ENCODE results near the gene APOBR. TPM values are rescaled to one million over a fixed set of nuclear protein-coding genes. Genes with fewer than 3 reads are reported as not detected.
A peak's percentile ranks its signal among the peaks of the same experiment; 100 is the strongest.

Gene APOBR
- total and polyA plus RNA-seq, 2 of the 13 experiments (the other 11 are each of a cell fraction or from before 2014, with no cell fraction given) = 0.03 TPM; not detected in 1

DNA sequence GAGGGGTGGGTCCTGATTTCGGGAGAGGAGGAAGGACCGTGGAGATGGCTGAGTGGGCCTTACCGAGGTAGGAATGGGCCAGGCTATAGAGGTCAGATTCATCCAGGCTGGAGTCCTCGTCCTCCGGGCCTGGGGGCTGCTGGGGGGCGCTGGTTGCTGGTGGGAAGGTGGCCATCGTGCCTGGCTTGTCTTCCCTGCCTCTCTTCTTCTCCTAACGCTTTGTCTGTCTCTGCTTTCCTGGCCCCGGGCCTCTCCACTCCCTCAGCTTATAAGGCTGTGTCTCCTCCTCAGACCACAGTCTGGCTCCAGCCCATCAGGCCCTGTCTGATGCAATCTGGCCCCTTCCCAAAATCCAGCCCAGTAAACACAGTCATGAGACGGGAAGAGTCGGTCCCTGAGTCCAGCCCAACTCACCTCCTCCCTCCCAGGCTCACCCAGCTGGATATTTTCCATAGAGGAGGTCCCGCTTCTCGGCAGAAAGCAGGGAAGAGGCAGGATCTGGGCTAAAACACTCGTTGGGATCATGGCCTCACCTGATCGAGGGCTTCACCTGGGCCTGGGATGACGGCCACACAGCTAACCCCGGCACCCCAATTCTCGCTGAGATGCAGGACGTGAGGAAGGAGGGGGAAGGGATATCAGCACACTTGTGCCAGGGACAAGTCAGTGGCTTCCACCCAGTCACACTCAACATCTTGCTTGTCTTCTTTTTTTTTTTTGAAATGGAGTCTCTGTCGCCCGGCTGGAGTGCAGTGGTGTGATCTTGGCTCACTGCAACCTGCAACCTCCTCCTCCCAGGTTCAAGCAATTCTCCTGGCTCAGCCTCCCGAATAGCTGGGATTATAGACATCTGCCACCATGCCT lies 44.5 kb downstream of the APOBR start, which contains the start of gene NUPR1 (continued):
- TF ChIP-seq USF2 (IDR thresholded peaks at IDR 0.05; ENCODE audit: low read depth, low read length) (no peak), USF2 (CRISPR knock-in tag; IDR thresholded peaks at IDR 0.05; ENCODE audit: borderline replicate concordance) (no peak), ZNF607 (CRISPR knock-in tag; IDR thresholded peaks at IDR 0.05; ENCODE audit: borderline replicate concordance) (peak; percentile 95), ZNF572 (CRISPR knock-in tag; IDR thresholded peaks at IDR 0.05) (no peak), ZNF547 (CRISPR knock-in tag; IDR thresholded peaks at IDR 0.05) (no peak), GABPB1 (CRISPR knock-in tag; IDR thresholded peaks at IDR 0.05) (peak; percentile 56), ZNF382 (CRISPR knock-in tag; IDR thresholded peaks at IDR 0.05; ENCODE audit: borderline replicate concordance) (no peak), SNAPC4 (CRISPR knock-in tag; IDR thresholded peaks at IDR 0.05) (no peak), ZBTB39 (CRISPR knock-in tag; IDR thresholded peaks at IDR 0.05) (no peak), ZNF768 (CRISPR knock-in tag; IDR thresholded peaks at IDR 0.05) (0 out of 2 replicates have a peak, but pooled peaks have one; percentile 8), SOX13 (IDR thresholded peaks at IDR 0.05) (no peak), SOX13 (CRISPR knock-in tag; conservative IDR thresholded peaks at IDR 0.05 in 1 of 2, IDR thresholded peaks at IDR 0.05 in 1 of 2) (peak in 1 of 2 experiments; percentile 70; a peak in 1 of 4 replicates), JUND (CRISPR knock-in tag; IDR thresholded peaks at IDR 0.05) (peak; percentile 14; the same call in 1 of the 2 replicates), ZNF503 (CRISPR knock-in tag; IDR thresholded peaks at IDR 0.05) (0 out of 2 replicates have a peak, but pooled peaks have one; percentile 18), GZF1 (CRISPR knock-in tag; IDR thresholded peaks at IDR 0.05) (0 out of 2 replicates have a peak, but pooled peaks have one; percentile 50), JUNB (CRISPR knock-in tag; IDR thresholded peaks at IDR 0.05; ENCODE audit: borderline replicate concordance) (0 out of 2 replicates have a peak, but pooled peaks have one; percentile 45), MTF2 (CRISPR knock-in tag; IDR thresholded peaks at IDR 0.05; ENCODE audit: borderline replicate concordance) (no peak)

All from HepG2 (cell line).